Gastrocnemius medialis (tissue), 4 donors: ENCODE results near the gene CDRT4. TPM values are rescaled to one million over a fixed set of nuclear protein-coding genes. Genes with fewer than 3 reads are reported as not detected.
"Not testable (repeated sequence)": the region's sequence is repeated elsewhere in the genome, so short reads cannot be mapped to it uniquely, and the experiment has no call there.

Experiments
- ATAC-seq, 2 donors: fragments of 150-250 bp; one replicate each; pipeline ENCODE4 v1.9.1; 2016
- DNase-seq, 2 donors: peaks; one replicate each; pipeline ENCODE4 v3.0.0-alpha.2; 2019
- H3K27ac ChIP-seq, 4 donors: fragments of 200-600 bp; sonication (generic); 1 replicate in 1 of 4; 2 replicates in 3 of 4; pipeline ENCODE4 v1.5.1; 2016 to 2018; ENCODE audit warnings: mild to moderate bottlenecking in 2 of 4, moderate library complexity in 1 of 4
- H3K27me3 ChIP-seq, 3 donors: fragments of 200-600 bp; sonication (generic) in 2 of 3; 1 replicate in 1 of 3; 2 replicates in 2 of 3; pipeline versions ENCODE4 v1.5.1 to v1.6.0; 2016 to 2019; ENCODE audit warnings: mild to moderate bottlenecking in 1 of 3, moderate library complexity in 1 of 3
- H3K36me3 ChIP-seq, 2 donors: fragments of 200-600 bp; sonication (generic) in 1 of 2; one replicate each; pipeline ENCODE4 v1.5.1; 2017 to 2018
- H3K4me1 ChIP-seq, 2 donors: fragments of 200-600 bp; sonication (generic) in 1 of 2; one replicate each; pipeline ENCODE4 v1.5.1; 2016 to 2017; ENCODE audit warnings: mild to moderate bottlenecking in 2 of 2
- H3K4me3 ChIP-seq, 4 donors: fragments of 200-600 bp; sonication (generic) in 3 of 4; 1 replicate in 1 of 4; 2 replicates in 3 of 4; pipeline ENCODE4 v1.5.1; 2016 to 2019; ENCODE audit warnings: mild to moderate bottlenecking in 2 of 4
- H3K9me3 ChIP-seq, 3 donors: fragments of 200-600 bp; sonication (generic) in 2 of 3; 1 replicate in 1 of 3; 2 replicates in 2 of 3; pipeline ENCODE4 v1.5.1; 2016 to 2019
- CTCF ChIP-seq, 5 experiments: fragments of 450-650 bp in 3 of 5; fragments of 200-600 bp in 2 of 5; sonication (generic) in 2 of 5; IDR thresholded peaks in 4 of 5; conservative IDR thresholded peaks in 1 of 5; 1 replicate in 4 of 5; 2 replicates in 1 of 5; pipeline ENCODE4 v1.5.1; 2016 to 2019; ENCODE audit warnings: antibody characterized with exemption in 5 of 5, mild to moderate bottlenecking in 3 of 5, moderate library complexity in 3 of 5
- POLR2A ChIP-seq, 2 donors: fragments of 450-650 bp; IDR thresholded peaks; one replicate each; pipeline ENCODE4 v1.6.1; 2017; ENCODE audit warnings: antibody characterized with exemption in 2 of 2, mild to moderate bottlenecking in 2 of 2, moderate library complexity in 2 of 2
- in situ Hi-C, 4 donors: fragments of 200-750 bp; cut with MboI; loops; one replicate each; pipeline versions ENCODE4 v1.15.0 to v1.8.0; 2017; ENCODE audit warnings: low sequenced_read_pairs in 4 of 4
- intact Hi-C: fragments of 100-400 bp; cut with DNase I; formaldehyde crosslinking; loops from one replicate; pipeline ENCODE4 v1.15.1; 2023; ENCODE audit warnings: low total_unique reads
- total RNA-seq, 4 donors: library from RNA; depleted of rRNA; stranded (reverse); fragments of >200 nt; gene quantifications; one replicate each; pipeline versions ENCODE4 v1.1.0 to v1.2.3, GENCODE V29; 2016

The CDRT4 gene
- total RNA-seq, 4 donors from 2014 or later: 0.66 to 2.0 (median 1.00) TPM

- intact Hi-C loops (no loop called here), in situ Hi-C loops (loop anchor here in 2 of 4 donors (10.0 to 25.0 kb wide), 2 partner anchors 94 to 122 kb away; no protein-coding TSS in a partner anchor)
- H3K27me3 ChIP-seq: no peaks in the 10 kb centered on the region
- peak overlapping the region in 1 of 4 donors; percentile 63 for H3K27ac ChIP-seq
- H3K36me3 ChIP-seq: no peaks in the 10 kb centered on the region
- DNase-seq: no peak
- peaks cover 10 to 12% of the 10 kb centered on the region in 2 donors for H3K4me1 ChIP-seq
- H3K9me3 ChIP-seq: no peaks in the 10 kb centered on the region
- TF ChIP-seq POLR2A (IDR thresholded peaks at IDR 0.05) (no peak), CTCF (IDR thresholded peaks at IDR 0.05 in 4 of 5, conservative IDR thresholded peaks at IDR 0.05 in 1 of 5) (no peak)
- ATAC-seq: no peak
- H3K4me3 ChIP-seq: no peak overlapping the region
Observed at GRCh38 chr17:15509095-15509494, 41.7 kb upstream of the CDRT4 start.

GRCh38 chr17:15508466-15508865, 41.0 kb upstream of the CDRT4 start:
- Histone ChIP-seq H3K27ac (peak overlapping the region in 1 of 4 donors; percentile 63), H3K4me3 (no peak overlapping the region), H3K36me3 (no peaks in the 10 kb centered on the region), H3K27me3 (no peaks in the 10 kb centered on the region), H3K9me3 (no peaks in the 10 kb centered on the region), H3K4me1 (peaks cover 10 to 12% of the 10 kb centered on the region in 2 donors)
- peak; percentile 40 to 67 for ATAC-seq
- in situ Hi-C loops: loop anchor here in 2 of 4 donors (10.0 to 25.0 kb wide), 2 partner anchors 94 to 121 kb away; no protein-coding TSS in a partner anchor
- intact Hi-C loops: no loop called here
- TF ChIP-seq POLR2A (IDR thresholded peaks at IDR 0.05): no peak
- TF ChIP-seq CTCF (IDR thresholded peaks at IDR 0.05 in 4 of 5, conservative IDR thresholded peaks at IDR 0.05 in 1 of 5): no peak
- no peak for DNase-seq

- in situ Hi-C loops: loop anchor here in 2 of 4 donors (10.0 to 25.0 kb wide), 2 partner anchors 93 to 121 kb away; no protein-coding TSS in a partner anchor
- Histone ChIP-seq H3K27ac (no peak overlapping the region), H3K9me3 (no peaks in the 10 kb centered on the region), H3K4me3 (no peak overlapping the region), H3K27me3 (no peaks in the 10 kb centered on the region), H3K36me3 (no peaks in the 10 kb centered on the region), H3K4me1 (peaks cover 10 to 14% of the 10 kb centered on the region in 2 donors)
- TF ChIP-seq CTCF (IDR thresholded peaks at IDR 0.05 in 4 of 5, conservative IDR thresholded peaks at IDR 0.05 in 1 of 5) (no peak), POLR2A (IDR thresholded peaks at IDR 0.05) (no peak)
- DNase-seq: no peak
- intact Hi-C loops: no loop called here
- no peak for ATAC-seq
Observed at GRCh38 chr17:15507896-15508295, 40.5 kb upstream of the CDRT4 start.

GRCh38 chr17:15507001-15507400, 39.6 kb upstream of the CDRT4 start:
- no peaks in the 10 kb centered on the region for H3K9me3 ChIP-seq
- DNase-seq (no peak), ATAC-seq (no peak)
- H3K36me3 ChIP-seq: no peaks in the 10 kb centered on the region
- TF ChIP-seq CTCF (IDR thresholded peaks at IDR 0.05 in 4 of 5, conservative IDR thresholded peaks at IDR 0.05 in 1 of 5) (no peak), POLR2A (IDR thresholded peaks at IDR 0.05) (no peak)
- no peaks in the 10 kb centered on the region for H3K27me3 ChIP-seq
- no peak overlapping the region for H3K4me3 ChIP-seq
- intact Hi-C loops: no loop called here
- no peak overlapping the region for H3K27ac ChIP-seq
- in situ Hi-C loops: loop anchor here in 2 of 4 donors (10.0 to 25.0 kb wide), 2 partner anchors 92 to 120 kb away; no protein-coding TSS in a partner anchor
- H3K4me1 ChIP-seq: peaks cover 14 to 17% of the 10 kb centered on the region in 2 donors

GRCh38 chr17:15505708-15506107, 38.3 kb upstream of the CDRT4 start:
- H3K4me1 ChIP-seq: peaks cover 19 to 22% of the 10 kb centered on the region in 2 donors
- H3K4me3 ChIP-seq, H3K36me3 ChIP-seq, H3K27ac ChIP-seq, H3K9me3 ChIP-seq, H3K27me3 ChIP-seq, ATAC-seq, intact Hi-C loops, DNase-seq: not testable (repeated sequence)
- in situ Hi-C loops: loop anchor here in 2 of 4 donors (10.0 to 25.0 kb wide), 2 partner anchors 91 to 118 kb away; no protein-coding TSS in a partner anchor
